Kasumi-1 (cell line): ENCODE results near the gene USP22.
A peak's percentile ranks its signal among the peaks of the same experiment; 100 is the strongest.

Experiments used
- DNase-seq, 2 experiments: peaks; one replicate each; lab custom pipeline; 2025; lab: John Stamatoyannopoulos, UW

The USP22 gene

GRCh38 chr17:21046216-21046615 is 3.4 kb upstream of the USP22 start:
- DNase-seq: no peak

- DNase-seq: no peak
Measured at GRCh38 chr17:21044971-21045370, 2.2 kb upstream of the USP22 start.

- peak; percentile 69 to 83 for DNase-seq
Measured at GRCh38 chr17:21043296-21044232, 753 bp upstream of the USP22 start.

GRCh38 chr17:21041741-21042457 is 912 bp downstream of the USP22 start:
- DNase-seq: peak; percentile 25 to 28

- DNase-seq: no peak
Measured at GRCh38 chr17:21039839-21040575, 2.8 kb downstream of the USP22 start.

- DNase-seq: no peak
Measured at GRCh38 chr17:21037117-21037803, 5.6 kb downstream of the USP22 start.

GRCh38 chr17:21036361-21036881 is 6.4 kb downstream of the USP22 start:
- no peak for DNase-seq

- no peak for DNase-seq
Measured at GRCh38 chr17:21035406-21035805, 7.4 kb downstream of the USP22 start.

GRCh38 chr17:21034340-21035235 is 8.2 kb downstream of the USP22 start:
- no peak for DNase-seq

- no peak for DNase-seq
Measured at GRCh38 chr17:21033350-21033749, 9.5 kb downstream of the USP22 start.

GRCh38 chr17:21031756-21032396 is 10.9 kb downstream of the USP22 start:
- no peak for DNase-seq

GRCh38 chr17:21030375-21030774 is 12.4 kb downstream of the USP22 start:
- DNase-seq: no peak

GRCh38 chr17:21029515-21029914 is 13.3 kb downstream of the USP22 start:
- DNase-seq: no peak

- DNase-seq: no peak
Measured at GRCh38 chr17:21029036-21029435, 13.8 kb downstream of the USP22 start.

GRCh38 chr17:21028192-21028591 is 14.6 kb downstream of the USP22 start:
- DNase-seq: no peak

GRCh38 chr17:21027031-21027430 is 15.8 kb downstream of the USP22 start:
- no peak for DNase-seq

GRCh38 chr17:21025451-21025850 is 17.4 kb downstream of the USP22 start:
- no peak for DNase-seq

- DNase-seq: no peak
Measured at GRCh38 chr17:21024024-21024423, 18.8 kb downstream of the USP22 start.

- no peak for DNase-seq
Measured at GRCh38 chr17:21021208-21021803, 21.5 kb downstream of the USP22 start.

GRCh38 chr17:21020622-21021021 is 22.2 kb downstream of the USP22 start:
- DNase-seq: no peak
